ENCODE data around the gene BLNK.

GRCh38 chr10:96172666-96173065 is 98.7 kb downstream of the BLNK start:
- TF ChIP-seq CTCF (IDR thresholded peaks at IDR 0.05; ENCODE audit: low read depth, low read length) (no peak), EZH2phosphoT487 (IDR thresholded peaks at IDR 0.05; ENCODE audit: low read depth) (no peak)
